Raji (cell line): ENCODE data around the gene MATK.

Source experiments
- POLR2A ChIP-seq: IDR thresholded peaks from 2 replicates; pipeline ENCODE4 v1.6.1; 2011; ENCODE audit warnings: low read depth, low read length, control low read depth; ENCODE audit not compliant: insufficient read depth

Gene MATK

GRCh38 chr19:3821857-3822364 is 35.7 kb upstream of the MATK start:
- TF ChIP-seq POLR2A: no peak

DNA sequence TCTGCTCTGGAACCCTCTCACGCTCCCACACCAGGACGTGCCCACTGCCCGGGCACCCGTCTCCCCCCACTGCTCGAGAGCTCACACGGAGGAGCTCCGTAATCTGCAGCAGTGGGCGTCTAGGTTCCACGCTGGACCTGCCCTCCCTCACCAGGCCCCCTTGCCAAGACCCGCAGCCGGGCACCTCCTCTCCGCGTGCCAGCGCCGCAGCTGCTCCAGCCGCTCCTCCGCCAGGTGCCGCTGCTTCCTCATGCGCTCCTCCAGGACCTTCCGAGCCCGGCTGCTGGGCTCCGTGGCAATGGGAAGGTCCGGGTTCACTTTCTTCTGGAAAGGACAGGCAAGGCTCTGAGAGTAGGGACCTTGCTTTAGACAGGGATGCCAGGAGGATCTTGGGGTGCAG is 35.0 kb upstream of the MATK start:
- no peak for TF ChIP-seq POLR2A

DNA sequence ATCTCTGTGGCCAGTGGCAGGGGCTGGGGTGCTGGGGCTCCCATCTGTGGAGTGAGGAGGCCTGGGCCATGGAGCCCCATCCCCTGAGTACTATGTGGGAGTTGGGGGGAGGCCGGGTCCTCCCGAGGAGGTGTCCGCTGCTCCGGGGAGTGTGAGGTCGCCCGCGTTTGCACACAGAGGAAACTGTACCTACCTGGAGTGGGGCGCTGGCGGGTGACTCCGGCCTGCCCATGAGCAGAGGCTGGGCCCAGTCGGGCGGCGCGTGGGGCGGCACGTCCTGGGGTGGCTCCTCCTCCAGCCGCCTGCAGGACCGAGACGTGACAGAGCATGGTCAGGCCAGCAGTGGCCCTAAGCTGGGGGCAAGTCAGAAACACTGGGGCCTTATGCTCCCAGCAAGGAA is 33.8 kb upstream of the MATK start:
- TF ChIP-seq POLR2A: no peak

DNA sequence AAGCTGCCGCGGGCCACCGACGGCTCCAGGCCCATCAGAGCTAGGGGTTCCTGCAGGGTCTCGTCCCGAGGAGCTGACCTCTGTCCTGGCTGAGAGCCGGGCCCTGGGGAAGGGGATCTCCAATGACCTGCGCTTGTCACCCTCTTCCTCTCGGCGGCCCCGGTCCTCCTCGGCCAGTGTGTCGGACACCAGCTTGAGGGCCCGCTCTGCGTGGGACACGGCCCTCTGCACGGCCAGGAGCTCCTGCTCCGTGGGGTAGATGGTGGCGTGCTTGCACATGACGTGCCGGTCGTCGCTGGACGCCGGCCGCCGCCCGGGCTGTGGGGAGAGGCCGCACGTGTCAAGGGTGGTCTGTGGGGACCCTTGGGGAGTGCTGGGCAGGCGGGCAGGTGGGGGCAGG is 32.7 kb upstream of the MATK start:
- no peak for TF ChIP-seq POLR2A

GRCh38 chr19:3818466-3818865 is 32.3 kb upstream of the MATK start:
- TF ChIP-seq POLR2A: no peak

DNA sequence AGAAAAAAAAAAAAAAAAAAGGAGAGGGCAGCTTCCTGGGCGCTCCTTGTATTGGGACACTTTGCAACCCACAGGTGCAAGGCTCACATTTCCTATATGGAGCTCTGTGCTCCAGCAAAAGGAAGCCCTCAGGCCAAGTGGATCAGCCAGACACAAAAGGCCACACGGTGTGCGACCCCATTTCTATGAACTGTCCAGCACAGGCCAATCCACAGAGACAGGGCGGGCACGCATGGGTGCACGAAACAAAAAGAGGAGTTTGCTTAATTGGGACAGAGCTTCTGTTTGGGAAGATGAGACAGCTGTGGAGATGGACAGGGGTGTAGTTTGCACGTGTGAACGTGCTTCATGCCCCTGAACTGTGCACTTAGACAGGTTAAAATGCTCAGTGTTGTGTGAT is 31.6 kb upstream of the MATK start:
- TF ChIP-seq POLR2A: no peak

GRCh38 chr19:3816566-3817218 is 30.5 kb upstream of the MATK start:
- TF ChIP-seq POLR2A: no peak

DNA sequence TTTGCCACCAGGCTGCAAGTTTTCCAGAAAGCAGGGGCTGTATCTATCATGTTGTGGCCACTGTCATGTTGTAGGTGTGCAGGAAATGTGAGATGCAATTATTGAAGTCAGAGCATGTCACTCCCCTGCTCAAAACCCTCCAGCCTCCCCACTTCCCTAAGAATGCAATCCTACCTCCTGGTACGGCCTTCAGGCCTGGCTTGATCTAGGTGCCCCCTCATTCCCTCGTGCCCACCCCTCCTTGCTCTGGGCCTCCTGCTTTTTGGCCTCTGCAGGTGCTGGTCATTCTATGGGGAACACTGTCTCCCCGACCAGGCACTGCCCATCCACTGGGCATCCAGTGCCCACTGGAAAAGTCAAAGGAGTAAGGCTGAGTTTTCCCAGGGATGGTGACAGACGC is 28.5 kb upstream of the MATK start:
- no peak for TF ChIP-seq POLR2A

DNA sequence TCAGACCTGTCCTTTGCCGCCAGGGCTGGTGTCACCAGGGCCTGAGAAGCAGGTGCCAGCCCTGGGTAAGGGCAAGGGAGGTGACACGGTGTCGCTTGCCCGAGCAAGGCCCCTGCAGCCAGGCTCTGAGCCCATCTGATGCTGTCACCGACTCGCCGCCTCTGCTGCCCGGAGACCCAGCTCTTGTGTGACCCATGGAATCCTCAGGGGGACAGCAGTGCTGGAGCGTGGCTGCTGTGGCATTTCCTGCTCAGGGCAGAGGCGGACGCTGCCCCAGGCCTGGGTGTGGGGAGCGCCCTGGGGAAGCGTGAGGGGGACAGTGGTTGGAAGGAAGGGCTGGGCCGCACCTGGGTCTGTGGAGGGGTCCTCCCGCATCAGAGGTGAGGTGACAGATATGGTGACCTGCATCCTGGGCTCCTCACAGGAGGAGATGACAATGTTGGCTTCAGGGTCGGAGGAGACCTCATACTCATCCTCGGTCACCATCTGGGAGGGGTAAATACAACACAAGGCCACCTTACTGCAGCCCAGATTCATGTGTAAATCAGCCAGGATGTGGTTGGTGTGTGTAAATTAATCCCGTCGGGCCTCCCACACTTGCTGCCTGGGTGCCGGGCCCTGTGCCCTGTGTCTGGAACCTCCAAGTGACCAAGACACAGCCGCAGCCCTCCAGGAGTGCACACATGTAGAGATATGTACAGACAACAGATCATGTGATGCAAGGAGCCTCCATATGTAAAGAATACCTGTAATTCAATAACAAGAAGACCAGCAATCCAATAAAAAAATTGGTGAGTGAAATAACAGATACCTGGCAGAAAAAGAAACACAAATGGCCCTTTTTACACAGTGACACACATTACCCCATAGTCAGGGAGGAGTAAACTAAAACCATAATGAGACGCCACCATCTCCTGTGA is 27.6 kb upstream of the MATK start:
- no peak for TF ChIP-seq POLR2A

- no peak for TF ChIP-seq POLR2A
Measured at GRCh38 chr19:3810708-3811355, 24.7 kb upstream of the MATK start.

DNA sequence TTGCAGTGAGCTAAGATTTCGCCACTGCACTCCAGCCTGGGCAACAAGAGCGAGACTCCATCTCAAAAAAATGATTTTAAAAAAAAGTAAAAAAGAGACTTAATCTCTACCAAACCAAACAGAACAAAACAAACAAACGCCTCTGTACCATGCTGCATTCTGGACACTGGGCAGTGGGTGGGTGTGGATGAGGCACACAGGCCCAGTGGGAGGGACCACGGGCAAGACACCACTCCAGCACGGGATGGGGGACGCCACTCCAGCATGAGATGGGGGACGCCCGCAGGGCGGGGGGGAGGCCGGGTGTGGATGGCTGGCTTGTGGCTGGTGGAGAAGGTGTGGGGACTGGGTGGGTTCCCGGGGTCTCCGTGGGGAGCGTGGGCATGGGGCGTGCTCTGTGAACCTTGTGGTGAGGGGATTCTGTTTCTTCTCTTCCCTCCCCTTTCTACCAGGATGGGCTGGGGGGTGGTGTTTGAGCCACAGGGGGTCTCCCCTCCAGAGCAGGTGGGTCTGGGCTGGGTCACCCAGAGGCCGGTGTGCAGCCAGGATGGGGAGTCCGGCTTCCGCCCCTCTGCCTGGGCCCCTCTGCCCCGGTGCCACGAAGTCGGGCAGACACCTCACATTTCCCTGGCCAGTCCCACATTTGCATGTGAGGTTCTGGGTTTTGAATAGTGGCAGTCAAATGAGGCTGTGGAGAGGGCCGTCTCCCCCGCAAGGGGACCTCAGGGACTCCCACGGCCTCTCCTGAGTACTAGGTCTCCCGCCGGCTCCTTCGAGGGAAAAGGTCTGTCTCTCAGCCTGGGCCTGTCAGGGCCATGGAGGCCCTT is 23.9 kb upstream of the MATK start:
- TF ChIP-seq POLR2A: no peak

- no peak for TF ChIP-seq POLR2A
Measured at GRCh38 chr19:3808420-3809143, 22.4 kb upstream of the MATK start.

- TF ChIP-seq POLR2A: no peak
Measured at GRCh38 chr19:3807574-3808354, 21.6 kb upstream of the MATK start.

DNA sequence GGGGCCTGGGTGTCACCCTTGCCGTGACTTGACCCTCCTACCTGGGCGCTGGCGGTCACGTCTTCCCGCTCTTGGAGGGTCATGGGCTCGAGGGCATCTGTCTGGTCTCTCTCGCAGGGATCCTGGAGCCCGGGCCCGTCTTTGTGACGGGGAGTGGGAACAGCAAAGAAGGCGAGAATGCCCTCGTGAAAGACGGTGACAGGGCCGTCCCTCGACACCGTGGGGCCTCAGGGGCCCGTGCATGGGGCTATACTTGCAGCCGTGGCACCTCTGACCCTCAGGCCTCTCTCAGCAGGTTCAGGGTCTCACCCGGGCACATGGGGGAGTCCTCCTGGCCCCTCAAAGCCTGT is 20.9 kb upstream of the MATK start:
- TF ChIP-seq POLR2A: no peak
